Esophagus squamous epithelium (tissue), 4 donors: ENCODE results near the gene RAB14.

ENCODE experiments used
- POLR2A ChIP-seq, 4 donors: fragments of 450-650 bp; IDR thresholded peaks; one replicate each; pipeline ENCODE4 v1.6.1; 2017; ENCODE audit warnings: antibody characterized with exemption in 4 of 4, mild to moderate bottlenecking in 4 of 4, moderate library complexity in 3 of 4
- TF ChIP-seq, protein P1 (sequence below), 6 experiments: fragments of 450-650 bp in 4 of 6; fragments of 200-600 bp in 2 of 6; sonication (generic) in 2 of 6; IDR thresholded peaks; one replicate each; pipeline ENCODE4 v1.5.1; 2016 to 2019; ENCODE audit warnings: antibody characterized with exemption in 6 of 6, mild to moderate bottlenecking in 4 of 6, moderate library complexity in 4 of 6

DNA sequence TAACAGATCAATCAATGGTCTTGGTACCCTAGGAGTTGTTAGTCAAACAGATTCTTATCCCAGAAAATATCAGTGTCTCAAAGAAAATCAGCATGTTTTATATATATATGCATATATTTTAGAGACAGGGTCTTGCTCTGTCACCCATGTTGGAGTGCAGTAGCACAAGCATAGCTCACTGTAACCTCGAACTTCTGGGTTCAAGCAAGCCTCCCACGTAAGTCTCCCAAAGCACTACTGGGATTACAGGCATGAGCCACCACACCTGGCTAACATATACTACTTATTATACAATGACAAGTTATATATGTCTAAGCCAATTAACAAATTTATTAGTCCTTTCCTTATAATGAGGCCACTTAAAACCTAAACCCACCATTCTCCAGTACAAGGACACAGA is 10.4 kb downstream of the RAB14 start:
- TF ChIP-seq, protein P1, sequence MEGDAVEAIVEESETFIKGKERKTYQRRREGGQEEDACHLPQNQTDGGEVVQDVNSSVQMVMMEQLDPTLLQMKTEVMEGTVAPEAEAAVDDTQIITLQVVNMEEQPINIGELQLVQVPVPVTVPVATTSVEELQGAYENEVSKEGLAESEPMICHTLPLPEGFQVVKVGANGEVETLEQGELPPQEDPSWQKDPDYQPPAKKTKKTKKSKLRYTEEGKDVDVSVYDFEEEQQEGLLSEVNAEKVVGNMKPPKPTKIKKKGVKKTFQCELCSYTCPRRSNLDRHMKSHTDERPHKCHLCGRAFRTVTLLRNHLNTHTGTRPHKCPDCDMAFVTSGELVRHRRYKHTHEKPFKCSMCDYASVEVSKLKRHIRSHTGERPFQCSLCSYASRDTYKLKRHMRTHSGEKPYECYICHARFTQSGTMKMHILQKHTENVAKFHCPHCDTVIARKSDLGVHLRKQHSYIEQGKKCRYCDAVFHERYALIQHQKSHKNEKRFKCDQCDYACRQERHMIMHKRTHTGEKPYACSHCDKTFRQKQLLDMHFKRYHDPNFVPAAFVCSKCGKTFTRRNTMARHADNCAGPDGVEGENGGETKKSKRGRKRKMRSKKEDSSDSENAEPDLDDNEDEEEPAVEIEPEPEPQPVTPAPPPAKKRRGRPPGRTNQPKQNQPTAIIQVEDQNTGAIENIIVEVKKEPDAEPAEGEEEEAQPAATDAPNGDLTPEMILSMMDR (IDR thresholded peaks at IDR 0.05), result no peak
- TF ChIP-seq POLR2A (IDR thresholded peaks at IDR 0.05), result no peak
